SK-N-DZ (cell line): ENCODE results near the gene DCDC2C. TPM values are rescaled to one million over a fixed set of nuclear protein-coding genes. Genes with fewer than 3 reads are reported as not detected.
"Not testable (repeated sequence)": the region's sequence is repeated elsewhere in the genome, so short reads cannot be mapped to it uniquely, and the experiment has no call there.

Source experiments
- DNase-seq: peaks from one replicate; pipeline ENCODE4 v3.0.0-alpha.2; 2015; ENCODE audit warnings: low spot score
- polyA plus RNA-seq, 2 experiments: library from polyadenylated mRNA; depleted of rRNA; stranded (reverse); fragments of >200 nt; gene quantifications; 2 replicates each; pipeline ENCODE4 v1.2.3, GENCODE V29; 2014

The DCDC2C gene, protein sequence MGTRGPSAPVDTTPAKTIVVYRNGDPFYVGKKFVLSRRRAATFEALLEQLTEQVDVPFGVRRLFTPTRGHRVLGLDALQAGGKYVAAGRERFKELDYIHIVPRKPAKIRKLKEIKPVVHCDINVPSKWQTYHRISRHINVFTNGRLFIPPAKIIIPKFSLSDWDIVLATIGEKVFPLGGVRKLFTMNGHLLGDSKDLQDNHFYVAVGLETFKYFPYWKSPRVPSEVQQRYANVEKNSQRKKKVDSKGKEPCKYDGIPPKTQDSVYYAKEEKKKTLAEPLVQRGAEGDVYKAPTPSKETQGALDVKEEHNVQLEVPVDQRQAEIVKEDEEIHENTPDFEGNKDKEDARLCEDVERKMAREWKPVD
- not detected in 2 replicates for polyA plus RNA-seq (2014; cell fraction: cytosol; rRNA removed)
- not detected in 2 replicates for polyA plus RNA-seq (2014; cell fraction: nucleus; rRNA removed)

- DNase-seq: no peak
These were observed at the start of gene DCDC2C for GRCh38 chr2:3703236-3703756. TSS of gene DCDC2C (plus strand) at chr2:3703575. CDS start at chr2:3703752, 177 bp downstream.

DNA sequence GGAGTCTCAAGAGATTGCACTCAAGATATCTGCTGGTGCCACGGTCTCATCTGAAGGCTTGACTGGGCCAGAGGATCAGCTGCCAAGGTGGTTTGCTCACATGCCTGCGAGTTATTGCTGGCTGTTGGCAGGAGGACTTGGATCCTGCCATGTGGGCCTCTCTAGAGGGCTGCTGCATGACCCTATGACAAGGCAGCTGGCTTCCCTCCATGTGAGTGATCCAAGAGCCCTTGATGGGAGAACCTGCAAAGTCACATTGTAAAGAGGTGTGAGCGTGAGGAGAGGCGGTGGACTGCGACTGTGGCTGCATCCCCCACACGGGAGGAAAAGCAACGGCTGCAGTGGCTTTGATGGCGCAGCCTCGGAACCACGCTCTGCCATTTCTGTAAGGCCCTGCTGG, 49.4 kb upstream of the DCDC2C start:
- DNase-seq: no peak

GRCh38 chr2:3654531-3655225, 48.7 kb upstream of the DCDC2C start:
- DNase-seq: no peak

GRCh38 chr2:3655871-3656761, 47.3 kb upstream of the DCDC2C start:
- no peak for DNase-seq

GRCh38 chr2:3656762-3657721, 46.3 kb upstream of the DCDC2C start:
- no peak for DNase-seq

DNA sequence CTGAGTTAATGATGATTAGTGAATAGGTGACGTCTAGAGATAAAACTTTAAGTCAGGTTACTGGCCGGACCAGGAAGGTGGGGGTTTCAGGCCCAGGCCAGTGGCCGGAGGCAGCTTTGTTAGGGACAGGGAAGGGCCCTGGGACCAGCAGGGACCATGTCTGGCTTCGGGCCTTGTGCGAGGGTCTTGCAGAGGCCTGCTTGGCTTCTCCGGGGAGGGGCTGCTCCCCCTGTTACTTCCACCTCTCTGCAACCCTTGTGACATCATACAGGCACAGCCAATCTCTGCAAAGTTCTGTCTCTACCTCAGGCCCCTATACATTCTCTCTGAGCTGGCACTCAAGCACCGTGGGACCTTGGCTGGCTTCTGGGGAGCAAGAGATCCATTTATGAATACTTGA, 45.5 kb upstream of the DCDC2C start, which contains the start of gene ALLC:
Gene ALLC, plus strand, starts transcription at position 320 of the 400 bp plus-strand sequence. CDS start 12,958 bp downstream, outside the sequence.
- no peak for DNase-seq

GRCh38 chr2:3659447-3660432, 43.6 kb upstream of the DCDC2C start:
- peak; percentile 73 for DNase-seq

DNA sequence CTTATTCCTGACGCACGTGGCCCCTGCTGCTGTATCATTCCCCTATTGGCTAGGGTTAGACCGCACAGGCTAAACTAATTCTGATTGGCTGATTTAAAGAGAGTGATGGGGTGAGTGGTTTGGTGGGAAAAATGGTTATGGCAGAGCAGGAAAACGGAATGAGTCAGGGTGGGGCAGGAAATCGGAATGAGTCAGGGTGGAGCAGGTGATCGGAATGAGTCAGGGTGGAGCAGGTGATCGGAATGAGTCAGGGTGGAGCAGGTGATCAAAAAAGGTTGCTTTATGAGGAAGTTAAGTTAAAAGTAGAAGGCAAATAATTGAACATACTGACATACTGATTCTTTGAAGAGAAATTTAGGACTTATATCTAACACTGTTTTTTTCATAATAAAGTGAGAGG, 42.7 kb upstream of the DCDC2C start:
- not testable (repeated sequence) for DNase-seq

- no peak for DNase-seq
These were observed 42.2 kb upstream of the DCDC2C start for GRCh38 chr2:3661149-3661660.

GRCh38 chr2:3662239-3662638, 41.1 kb upstream of the DCDC2C start:
- DNase-seq: no peak

GRCh38 chr2:3664118-3664517, 39.3 kb upstream of the DCDC2C start:
- no peak for DNase-seq

DNA sequence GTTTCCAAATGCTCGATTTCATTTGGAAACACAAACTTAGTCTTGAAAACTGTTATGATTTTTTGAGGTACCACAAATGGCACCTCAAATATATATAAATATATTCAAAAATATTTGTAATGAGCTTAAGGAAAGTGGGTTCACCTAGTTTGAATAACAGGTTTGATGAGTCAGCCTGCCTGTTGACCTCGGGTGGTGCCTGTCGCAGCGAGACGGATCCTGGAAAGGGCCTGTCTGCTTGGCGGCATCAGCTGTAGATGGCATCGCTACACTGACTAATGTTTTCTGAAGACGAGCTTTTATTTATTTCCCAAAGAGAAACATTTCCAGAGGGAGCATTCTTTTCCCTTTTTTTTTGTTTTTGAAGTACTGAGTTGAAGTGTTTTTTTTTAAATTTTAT, 38.5 kb upstream of the DCDC2C start:
- DNase-seq: no peak

DNA sequence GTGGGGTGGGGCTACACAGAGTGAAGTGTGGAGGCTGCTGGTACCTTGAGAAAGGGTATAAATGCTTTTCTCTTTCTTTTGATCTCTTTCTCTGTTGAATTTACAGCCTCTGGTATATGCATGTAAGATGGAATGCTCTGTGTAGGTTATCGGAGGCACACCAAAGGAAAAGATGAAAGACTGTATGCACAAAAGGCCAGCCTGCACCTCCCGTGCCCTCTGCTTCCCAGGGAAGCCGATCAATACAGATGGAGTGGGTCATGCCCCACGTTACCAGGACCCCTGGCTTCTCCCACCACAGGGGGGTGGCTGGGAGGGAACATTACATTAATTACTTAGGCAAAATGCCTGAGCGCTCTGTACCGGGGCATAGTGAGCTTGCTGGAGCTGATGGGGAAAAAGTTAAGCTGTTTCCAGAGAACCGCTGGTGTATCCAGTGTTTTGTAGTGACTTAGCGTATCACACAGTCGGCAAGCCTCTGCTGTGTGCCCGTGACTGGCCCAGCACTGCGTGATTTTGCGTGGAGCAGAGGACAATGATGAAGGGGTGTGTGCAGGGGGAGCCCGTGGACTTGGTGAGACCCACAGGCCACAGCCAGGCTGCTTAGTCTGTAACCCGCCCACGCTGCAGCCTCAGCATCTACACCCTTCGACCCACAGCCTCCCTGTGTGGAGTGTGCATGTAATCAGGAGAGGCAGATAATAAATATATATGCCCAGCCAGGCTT, 37.3 kb upstream of the DCDC2C start:
- no peak for DNase-seq

DNA sequence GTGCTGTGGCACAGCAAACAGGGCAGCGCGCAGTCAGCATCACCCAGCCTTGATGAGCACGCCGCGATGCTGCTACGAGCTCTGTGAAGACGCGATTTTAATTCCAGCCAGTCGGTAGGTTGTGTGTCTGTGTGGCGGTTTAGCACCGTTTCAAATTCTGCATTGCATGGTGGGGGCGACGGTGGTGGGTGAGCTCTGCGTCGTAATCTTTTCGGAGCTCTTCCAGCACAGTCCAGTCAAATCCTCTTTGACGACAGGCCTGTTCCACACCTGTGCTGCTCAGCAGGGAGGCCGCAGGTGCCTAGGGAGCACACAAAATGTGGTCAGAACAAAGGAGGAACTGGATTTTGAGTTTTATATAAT, 36.8 kb upstream of the DCDC2C start:
- no peak for DNase-seq

GRCh38 chr2:3667151-3667631, 36.2 kb upstream of the DCDC2C start:
- no peak for DNase-seq

GRCh38 chr2:3669656-3670055, 33.7 kb upstream of the DCDC2C start:
- no peak for DNase-seq

DNA sequence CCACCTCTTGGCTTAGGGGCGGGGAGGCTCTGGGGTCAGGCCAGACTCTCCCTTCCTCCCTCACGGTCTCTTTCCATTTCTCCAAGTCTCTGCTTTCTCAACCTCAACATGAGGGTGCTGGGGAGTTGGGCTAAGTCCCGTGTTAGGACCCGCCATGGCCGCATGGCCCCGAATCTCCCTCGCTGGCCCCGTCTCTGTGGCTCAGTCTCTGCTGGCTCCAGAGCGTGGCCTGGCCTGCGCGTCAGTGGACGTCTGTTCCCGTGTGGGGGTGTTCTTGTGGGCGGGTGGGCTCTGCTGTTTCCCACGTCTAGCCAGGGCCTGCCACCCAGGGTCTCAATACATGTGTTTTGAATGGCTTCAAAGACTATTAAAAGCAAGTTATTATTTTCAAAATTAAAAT, 33.0 kb upstream of the DCDC2C start:
- no peak for DNase-seq

DNA sequence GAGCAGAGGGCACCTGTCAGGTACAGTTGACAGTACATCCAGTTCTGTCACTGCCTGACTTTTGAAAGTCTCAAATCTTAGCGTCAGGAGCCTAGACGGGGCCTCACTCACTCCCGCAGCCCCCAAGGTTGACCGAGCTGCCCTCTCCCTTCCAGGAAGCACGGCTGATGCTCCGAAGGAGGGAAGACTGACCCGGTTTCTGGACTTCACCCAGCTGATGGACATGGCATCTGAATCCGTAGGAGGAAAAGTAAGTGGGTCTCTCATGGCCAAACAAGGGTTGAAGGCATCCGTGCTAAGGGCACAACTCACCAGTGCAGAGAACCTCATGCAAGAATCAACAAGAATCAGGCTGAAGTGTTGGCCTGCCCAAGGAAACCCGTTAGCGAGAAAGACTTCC, 32.4 kb upstream of the DCDC2C start:
- no peak for DNase-seq
